Measurements from ENCODE around the gene FES. TPM values are rescaled to one million over a fixed set of nuclear protein-coding genes. Genes with fewer than 3 reads are reported as not detected.
A peak's percentile ranks its signal among the peaks of the same experiment; 100 is the strongest.
"Not testable (repeated sequence)": the region's sequence is repeated elsewhere in the genome, so short reads cannot be mapped to it uniquely, and the experiment has no call there.

FES gene
- total RNA-seq, 2 donors from 2014 or later = 9.3 to 14.9 TPM

- Histone ChIP-seq H3K27ac (peak overlapping the region; percentile 76 to 89), H3K36me3 (peaks cover 86% of the 10 kb centered on the region), H3K27me3 (no peaks in the 10 kb centered on the region), H3K4me3 (no peak overlapping the region), H3K4me1 (peaks cover 0 to 51% of the 10 kb centered on the region in 2 donors), H3K9me3 (no peaks in the 10 kb centered on the region)
- no peak for TF ChIP-seq CTCF (IDR thresholded peaks at IDR 0.05)
- DNase-seq (ENCODE audit: low spot score) = no peak
Measured at GRCh38 chr15:90917569-90917968, 33.3 kb downstream of the FES start.

- no peaks in the 10 kb centered on the region for H3K9me3 ChIP-seq
- DNase-seq (ENCODE audit: low spot score) = no peak
- peaks cover 79% of the 10 kb centered on the region for H3K36me3 ChIP-seq
- no peaks in the 10 kb centered on the region for H3K27me3 ChIP-seq
- H3K4me1 ChIP-seq = peaks cover 0 to 51% of the 10 kb centered on the region in 2 donors
- H3K4me3 ChIP-seq = no peak overlapping the region
- TF ChIP-seq CTCF (IDR thresholded peaks at IDR 0.05) = no peak
- H3K27ac ChIP-seq = peak overlapping the region; percentile 76 to 89
Measured at GRCh38 chr15:90918034-90918788, 33.9 kb downstream of the FES start.

GRCh38 chr15:90918835-90919234, 34.5 kb downstream of the FES start:
- peak overlapping the region; percentile 76 to 89 for H3K27ac ChIP-seq
- TF ChIP-seq CTCF (IDR thresholded peaks at IDR 0.05) = no peak
- peaks cover 73% of the 10 kb centered on the region for H3K36me3 ChIP-seq
- H3K4me3 ChIP-seq = no peak overlapping the region
- no peak for DNase-seq (ENCODE audit: low spot score)
- no peaks in the 10 kb centered on the region for H3K9me3 ChIP-seq
- no peaks in the 10 kb centered on the region for H3K27me3 ChIP-seq
- peaks cover 0 to 51% of the 10 kb centered on the region in 2 donors for H3K4me1 ChIP-seq

GRCh38 chr15:90921887-90922286, 37.6 kb downstream of the FES start:
- Histone ChIP-seq H3K4me1 (peaks cover 0 to 30% of the 10 kb centered on the region in 2 donors), H3K9me3 (no peaks in the 10 kb centered on the region), H3K36me3 (peaks cover 42% of the 10 kb centered on the region), H3K4me3 (no peak overlapping the region), H3K27ac (no peak overlapping the region), H3K27me3 (no peaks in the 10 kb centered on the region)
- TF ChIP-seq CTCF (IDR thresholded peaks at IDR 0.05) = no peak
- no peak for DNase-seq (ENCODE audit: low spot score)

GRCh38 chr15:90922712-90923322, 38.5 kb downstream of the FES start:
- not testable (repeated sequence) for DNase-seq (ENCODE audit: low spot score); H3K27me3 ChIP-seq; H3K9me3 ChIP-seq; H3K27ac ChIP-seq; H3K4me3 ChIP-seq
- Histone ChIP-seq H3K36me3 (peaks cover 37% of the 10 kb centered on the region), H3K4me1 (peaks cover 0 to 22% of the 10 kb centered on the region in 2 donors)

GRCh38 chr15:90924375-90924774, 40.1 kb downstream of the FES start:
- Histone ChIP-seq H3K9me3 (no peaks in the 10 kb centered on the region), H3K27ac (no peak overlapping the region), H3K36me3 (peaks cover 21% of the 10 kb centered on the region), H3K4me1 (peaks cover 0 to 8% of the 10 kb centered on the region in 2 donors), H3K4me3 (no peak overlapping the region), H3K27me3 (no peaks in the 10 kb centered on the region)
- TF ChIP-seq CTCF (IDR thresholded peaks at IDR 0.05) = no peak
- no peak for DNase-seq (ENCODE audit: low spot score)

- H3K27ac ChIP-seq; DNase-seq (ENCODE audit: low spot score); H3K36me3 ChIP-seq; H3K9me3 ChIP-seq; H3K4me3 ChIP-seq; H3K27me3 ChIP-seq: not testable (repeated sequence)
- H3K4me1 ChIP-seq = peaks cover 0 to 21% of the 10 kb centered on the region in 2 donors
Measured at GRCh38 chr15:90926766-90927165, 42.5 kb downstream of the FES start.

- H3K36me3 ChIP-seq; DNase-seq (ENCODE audit: low spot score); H3K4me3 ChIP-seq; H3K27ac ChIP-seq; H3K27me3 ChIP-seq; H3K9me3 ChIP-seq: not testable (repeated sequence)
- H3K4me1 ChIP-seq = peaks cover 0 to 30% of the 10 kb centered on the region in 2 donors
Measured at GRCh38 chr15:90928106-90928505, 43.8 kb downstream of the FES start.
